Nephron progenitor cell (in vitro differentiated cells): Measurements from ENCODE around the gene KCNC1.

Source experiments
- DNase-seq: peaks from one replicate; pipeline ENCODE4 v3.0.0; 2021
- H3K27ac Mint-ChIP-seq: 2 replicates; pipeline ENCODE4 v1.8.0; 2021; ENCODE audit warnings: mild to moderate bottlenecking, moderate library complexity, mixed read lengths
- H3K27me3 Mint-ChIP-seq: 2 replicates; pipeline ENCODE4 v1.8.0; 2021; ENCODE audit warnings: mild to moderate bottlenecking, low read depth, mixed read lengths; ENCODE audit not compliant: poor library complexity
- H3K36me3 Mint-ChIP-seq: 2 replicates; pipeline ENCODE4 v1.8.0; 2021; ENCODE audit warnings: low read depth, mixed read lengths
- H3K4me1 Mint-ChIP-seq: 2 replicates; pipeline ENCODE4 v1.8.0; 2021; ENCODE audit warnings: mixed read lengths
- H3K4me3 Mint-ChIP-seq: 2 replicates; pipeline ENCODE4 v1.8.0; 2021; ENCODE audit warnings: mild to moderate bottlenecking, moderate library complexity, mixed read lengths
- H3K9me3 Mint-ChIP-seq: 2 replicates; pipeline ENCODE4 v1.8.0; 2021; ENCODE audit warnings: mild to moderate bottlenecking, moderate library complexity, mixed read lengths
- CTCF ChIP-seq: fragments of 200-600 bp; sonication (generic); IDR thresholded peaks from 2 replicates; pipeline ENCODE4 v1.5.0; 2021; ENCODE audit warnings: antibody characterized with exemption

Gene KCNC1

GRCh38 chr11:17750801-17751165 is 16.2 kb downstream of the KCNC1 start:
- H3K36me3 Mint-ChIP-seq, result no peaks in the 10 kb centered on the region
- DNase-seq, result no peak
- no peak for TF ChIP-seq CTCF
- no peak overlapping the region for H3K4me3 Mint-ChIP-seq
- H3K4me1 Mint-ChIP-seq, result peaks cover 17% of the 10 kb centered on the region
- H3K27ac Mint-ChIP-seq, result no peak overlapping the region
- H3K27me3 Mint-ChIP-seq, result peaks cover 38% of the 10 kb centered on the region
- no peaks in the 10 kb centered on the region for H3K9me3 Mint-ChIP-seq

- TF ChIP-seq CTCF, result no peak
- no peak for DNase-seq
Measured at GRCh38 chr11:17751558-17751957, 17.0 kb downstream of the KCNC1 start.

GRCh38 chr11:17752144-17752543 is 17.6 kb downstream of the KCNC1 start:
- Mint-ChIP-seq H3K36me3 (no peaks in the 10 kb centered on the region), H3K27ac (no peak overlapping the region), H3K4me3 (no peak overlapping the region), H3K9me3 (no peaks in the 10 kb centered on the region), H3K4me1 (peaks cover 17% of the 10 kb centered on the region), H3K27me3 (peaks cover 47% of the 10 kb centered on the region)
- no peak for TF ChIP-seq CTCF
- no peak for DNase-seq

More at GRCh38 chr11:17751558-17751957, 17.0 kb downstream of the KCNC1 start:
- Mint-ChIP-seq H3K36me3 (no peaks in the 10 kb centered on the region), H3K4me3 (no peak overlapping the region), H3K27ac (no peak overlapping the region), H3K4me1 (peaks cover 17% of the 10 kb centered on the region), H3K27me3 (peaks cover 44% of the 10 kb centered on the region), H3K9me3 (no peaks in the 10 kb centered on the region)

- no peak overlapping the region for H3K27ac Mint-ChIP-seq
- H3K4me1 Mint-ChIP-seq, result peaks cover 17% of the 10 kb centered on the region
- no peak overlapping the region for H3K4me3 Mint-ChIP-seq
- H3K9me3 Mint-ChIP-seq, result peaks cover 2% of the 10 kb centered on the region
- peaks cover 55% of the 10 kb centered on the region for H3K27me3 Mint-ChIP-seq
- DNase-seq, result no peak
- H3K36me3 Mint-ChIP-seq, result no peaks in the 10 kb centered on the region
- TF ChIP-seq CTCF, result no peak
Measured at GRCh38 chr11:17753153-17753552, 18.6 kb downstream of the KCNC1 start.

GRCh38 chr11:17753641-17754040 is 19.1 kb downstream of the KCNC1 start:
- no peak overlapping the region for H3K4me3 Mint-ChIP-seq
- peaks cover 59% of the 10 kb centered on the region for H3K27me3 Mint-ChIP-seq
- no peak for TF ChIP-seq CTCF
- peaks cover 17% of the 10 kb centered on the region for H3K4me1 Mint-ChIP-seq
- no peak overlapping the region for H3K27ac Mint-ChIP-seq
- H3K36me3 Mint-ChIP-seq, result no peaks in the 10 kb centered on the region
- H3K9me3 Mint-ChIP-seq, result peaks cover 6% of the 10 kb centered on the region
- no peak for DNase-seq

- no peak for TF ChIP-seq CTCF
- Mint-ChIP-seq H3K36me3 (no peaks in the 10 kb centered on the region), H3K27ac (no peak overlapping the region), H3K9me3 (peaks cover 15% of the 10 kb centered on the region), H3K27me3 (peaks cover 57% of the 10 kb centered on the region), H3K4me1 (peaks cover 5% of the 10 kb centered on the region), H3K4me3 (no peak overlapping the region)
- DNase-seq, result no peak
Measured at GRCh38 chr11:17755891-17756290, 21.3 kb downstream of the KCNC1 start.
